Measurements from ENCODE around the gene CFAP99. TPM values are rescaled to one million over a fixed set of nuclear protein-coding genes. Genes with fewer than 3 reads are reported as not detected.

Gene CFAP99
- total and polyA plus RNA-seq, 2 of the 8 experiments (the other 6 are each of a cell fraction or from before 2014, with no cell fraction given): not detected

DNA sequence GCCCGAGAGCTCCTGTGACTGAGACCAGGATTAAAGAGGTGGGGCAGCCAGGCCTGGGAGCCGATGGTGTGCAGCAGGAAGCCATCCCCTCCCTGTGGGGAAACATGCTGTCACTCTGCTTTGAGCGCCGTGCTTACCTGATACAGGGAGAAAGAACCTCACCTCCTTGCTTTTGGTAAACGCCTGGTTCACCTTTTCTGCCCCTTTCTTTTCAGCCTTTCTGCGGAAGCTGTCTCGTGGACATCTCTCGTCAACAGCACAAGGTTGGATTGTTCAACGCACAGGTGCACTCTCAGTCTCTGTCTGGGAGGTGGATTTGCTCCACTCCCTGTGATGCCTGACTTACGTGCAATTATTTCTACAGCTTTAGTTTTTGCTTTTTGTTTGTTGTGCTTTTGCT, 12.3 kb upstream of the CFAP99 start (continued):
- no peak for TF ChIP-seq EP300 (IDR thresholded peaks at IDR 0.05; ENCODE audit: borderline replicate concordance in 1 of 2, low read depth in 2 of 2, low read length in 2 of 2)
- TF ChIP-seq RXRA (IDR thresholded peaks at IDR 0.05; ENCODE audit: insufficient read depth, low read depth, low read length): no peak
- TF ChIP-seq CHD2 (IDR thresholded peaks at IDR 0.05; ENCODE audit: low read length): no peak
- no peak for TF ChIP-seq SIRT6 (IDR thresholded peaks at IDR 0.05; ENCODE audit: low read length)
- no peak for TF ChIP-seq POLR2A (IDR thresholded peaks at IDR 0.05; ENCODE audit: control extremely low read depth in 1 of 2, low read depth in 2 of 2, low read length in 2 of 2)
- TF ChIP-seq SIN3A (conservative IDR thresholded peaks at IDR 0.05 in 1 of 2, IDR thresholded peaks at IDR 0.05 in 1 of 2; ENCODE audit: low read depth in 1 of 2, low read length in 2 of 2): no peak

All from H1 (cell line).